SW 1271 (cell line): ENCODE measurements around the gene OGFR.
"Not testable (repeated sequence)": the region's sequence is repeated elsewhere in the genome, so short reads cannot be mapped to it uniquely, and the experiment has no call there.

Experiments used
- DNase-seq, 2 experiments: peaks; one replicate each; lab custom pipeline; 2025; lab: John Stamatoyannopoulos, UW

The OGFR gene

GRCh38 chr20:62839816-62840215, 35.2 kb downstream of the OGFR start:
- DNase-seq = no peak

GRCh38 chr20:62840244-62841197, 35.9 kb downstream of the OGFR start:
- DNase-seq = no peak

- no peak for DNase-seq
Measured at GRCh38 chr20:62841705-62842212, 37.1 kb downstream of the OGFR start.

GRCh38 chr20:62843656-62844055, 39.0 kb downstream of the OGFR start:
- no peak for DNase-seq

GRCh38 chr20:62844182-62844581, 39.5 kb downstream of the OGFR start:
- no peak for DNase-seq

GRCh38 chr20:62845416-62846160, 41.0 kb downstream of the OGFR start:
- DNase-seq = no peak

GRCh38 chr20:62846166-62846890, 41.7 kb downstream of the OGFR start:
- DNase-seq = no peak

- not testable (repeated sequence) for DNase-seq
Measured at GRCh38 chr20:62848917-62849316, 44.3 kb downstream of the OGFR start.

GRCh38 chr20:62849431-62849830, 44.8 kb downstream of the OGFR start:
- DNase-seq = no peak

GRCh38 chr20:62850333-62850974, 45.8 kb downstream of the OGFR start:
- no peak for DNase-seq

- DNase-seq = no peak
Measured at GRCh38 chr20:62852196-62852595, 47.6 kb downstream of the OGFR start.

- DNase-seq = no peak
Measured at GRCh38 chr20:62852841-62853240, 48.2 kb downstream of the OGFR start.

GRCh38 chr20:62853304-62853703, 48.7 kb downstream of the OGFR start:
- DNase-seq = not testable (repeated sequence)

GRCh38 chr20:62854121-62854520, 49.5 kb downstream of the OGFR start:
- no peak for DNase-seq

- no peak for DNase-seq
Measured at GRCh38 chr20:62855120-62855519, 50.5 kb downstream of the OGFR start.

GRCh38 chr20:62856931-62857619, 52.4 kb downstream of the OGFR start:
- no peak for DNase-seq

GRCh38 chr20:62858058-62858830, 53.6 kb downstream of the OGFR start:
- DNase-seq = no peak

GRCh38 chr20:62859721-62860120, 55.1 kb downstream of the OGFR start:
- DNase-seq = no peak

- DNase-seq = peak in 1 of 2 experiments; percentile 45
Measured at GRCh38 chr20:62860391-62860923, 55.8 kb downstream of the OGFR start.
